GM12878 (cell line): Measurements from ENCODE around the gene ACAT2. TPM values are rescaled to one million over a fixed set of nuclear protein-coding genes. Genes with fewer than 3 reads are reported as not detected.

ENCODE experiments used
- ATF7 ChIP-seq: fragments of 450-650 bp; IDR thresholded peaks from 2 replicates; pipeline ENCODE4 v1.6.1; 2016; ENCODE audit warnings: low read depth, mild to moderate bottlenecking
- BCL3 ChIP-seq: IDR thresholded peaks from 2 replicates; pipeline ENCODE4 v1.6.1; 2011; ENCODE audit warnings: borderline replicate concordance, low read depth, mild to moderate bottlenecking, moderate library complexity, low read length; ENCODE audit not compliant: insufficient read depth, poor library complexity, severe bottlenecking
- BHLHE40 ChIP-seq, 2 experiments: fragments of 450-650 bp in 1 of 2; IDR thresholded peaks; 2 replicates each; pipeline ENCODE4 v1.6.1; 2011 to 2017; ENCODE audit warnings: low read depth in 2 of 2, borderline replicate concordance in 1 of 2, improper control_type of control experiment in 1 of 2, low read length in 1 of 2, mild to moderate bottlenecking in 1 of 2
- EED ChIP-seq: sonication (generic); IDR thresholded peaks from 2 replicates; pipeline ENCODE4 v1.6.1; 2016; ENCODE audit warnings: antibody characterized with exemption, low read depth
- HSF1 ChIP-seq: fragments of 150-350 bp; IDR thresholded peaks from 2 replicates; pipeline ENCODE4 v1.6.1; 2014; ENCODE audit warnings: mild to moderate bottlenecking, low read depth, low read length
- MLLT1 ChIP-seq: fragments of 450-650 bp; IDR thresholded peaks from 2 replicates; pipeline ENCODE4 v1.6.1; 2016; ENCODE audit warnings: mild to moderate bottlenecking
- NBN ChIP-seq: fragments of 450-650 bp; IDR thresholded peaks from 2 replicates; pipeline ENCODE4 v1.6.1; 2016
- NRF1 ChIP-seq: conservative IDR thresholded peaks from 2 replicates; pipeline ENCODE4 v1.6.1; 2011; ENCODE audit warnings: mild to moderate bottlenecking, low read depth, low read length, improper control_type of control experiment
- POLR2AphosphoS5 ChIP-seq: IDR thresholded peaks from 2 replicates; pipeline ENCODE4 v1.6.1; 2011; ENCODE audit warnings: mild to moderate bottlenecking, low read length, inconsistent platforms
- RBBP5 ChIP-seq: fragments of 200-600 bp; sonication (generic); conservative IDR thresholded peaks from 2 replicates; pipeline ENCODE4 v1.6.1; 2016
- RFX5 ChIP-seq: IDR thresholded peaks from 2 replicates; pipeline ENCODE4 v1.6.1; 2011; ENCODE audit warnings: low read depth, low read length, improper control_type of control experiment
- SIN3A ChIP-seq: IDR thresholded peaks from 2 replicates; pipeline ENCODE4 v1.6.1; 2012; ENCODE audit warnings: low read depth, low read length, improper control_type of control experiment
- SIX5 ChIP-seq: IDR thresholded peaks from 2 replicates; pipeline ENCODE4 v1.6.1; 2011; ENCODE audit warnings: mild to moderate bottlenecking, low read depth, low read length, moderate library complexity; ENCODE audit not compliant: severe bottlenecking
- TAF1 ChIP-seq: IDR thresholded peaks from 2 replicates; pipeline ENCODE4 v1.6.1; 2011; ENCODE audit warnings: mild to moderate bottlenecking, low read depth, low read length, borderline replicate concordance
- ZBED1 ChIP-seq: IDR thresholded peaks from 2 replicates; pipeline ENCODE4 v1.6.1; 2016; ENCODE audit warnings: borderline replicate concordance
- ZNF384 ChIP-seq: IDR thresholded peaks from 2 replicates; pipeline ENCODE4 v1.6.1; 2012; ENCODE audit warnings: low read depth, mild to moderate bottlenecking, low read length, improper control_type of control experiment, borderline replicate concordance
- ZZZ3 ChIP-seq: IDR thresholded peaks from 2 replicates; pipeline ENCODE4 v1.6.1; 2011; ENCODE audit warnings: low read depth; ENCODE audit not compliant: control insufficient read depth, insufficient read length
- polyA plus RNA-seq, 11 experiments: library from polyadenylated mRNA; depleted of rRNA in 4 of 11; unstranded in 6 of 11; stranded (reverse) in 5 of 11; fragments of >200 nt; fragmentation: Nextera tagmentation in 4 of 11; fragmentation: Illumina TruSeq in 1 of 11; extraction: Ambion mirVana in 4 of 11; extraction: Trizol in 1 of 11; gene quantifications; 1 replicate in 1 of 11; 2 replicates in 10 of 11; pipeline versions ENCODE4 v1.2.1 to v1.2.3, GENCODE V29; 2011 to 2016; ENCODE audit warnings: inconsistent platforms in 2 of 11, missing spikeins in 2 of 11, low read depth in 1 of 11
- total RNA-seq, 4 experiments: library from RNA; depleted of rRNA in 3 of 4; stranded (reverse); fragments of >200 nt in 3 of 4; fragmentation: Illumina TruSeq in 1 of 4; extraction: Trizol in 1 of 4; gene quantifications; 2 replicates each; pipeline versions ENCODE4 v1.2.1 to v1.2.3, GENCODE V29; 2013 to 2021
- TF ChIP-seq, protein P1 (sequence below): fragments of 450-650 bp; IDR thresholded peaks from 2 replicates; pipeline ENCODE4 v1.6.1; 2017; ENCODE audit warnings: antibody characterized with exemption, mild to moderate bottlenecking, moderate library complexity

The ACAT2 gene
- total and polyA plus RNA-seq, 10 of the 15 experiments (the other 5 are each of a cell fraction or from before 2014, with no cell fraction given): 87.9 to 257 (median 132) TPM

DNA sequence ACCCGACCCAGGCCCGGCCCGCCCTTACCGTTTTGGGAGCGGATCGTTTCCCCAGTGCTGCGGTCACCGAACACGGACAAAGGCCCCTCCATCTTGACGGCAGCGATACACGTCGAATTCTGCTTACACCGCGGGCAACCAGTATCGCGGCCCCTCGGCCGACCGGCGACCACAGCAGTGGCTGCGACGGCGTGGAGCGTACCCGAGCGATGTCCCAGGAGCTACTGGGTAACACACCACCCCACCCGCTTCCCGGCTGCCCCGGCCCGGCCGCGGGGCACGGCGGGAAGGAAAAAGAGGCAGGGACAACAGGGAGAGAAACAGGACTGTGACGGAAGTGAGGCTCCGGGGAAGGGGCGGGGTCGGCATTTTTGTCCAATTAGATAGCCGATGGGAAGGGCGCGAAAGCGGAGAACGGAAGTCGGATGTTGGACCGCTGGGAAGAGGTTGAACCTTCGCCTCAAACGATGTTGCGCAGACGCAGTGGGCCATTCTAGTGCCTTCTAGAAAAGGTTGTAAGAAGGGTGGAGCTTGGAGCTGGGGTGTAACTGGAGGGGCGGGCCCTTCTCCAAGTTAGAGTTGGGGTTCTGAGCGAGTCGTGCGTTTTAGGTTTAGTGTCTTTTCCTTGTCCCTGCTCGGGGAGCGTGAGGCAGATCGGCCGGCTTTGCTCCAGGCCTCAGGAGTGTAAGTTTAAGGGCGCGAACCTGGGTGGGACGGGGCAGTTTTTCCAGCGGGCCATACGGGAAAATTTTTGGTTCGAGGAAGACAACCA lies 27.7 kb downstream of the ACAT2 start, which contains the start of gene TCP1 (continued):
- TF ChIP-seq ZNF384 (no peak), NRF1 (peak; percentile 90), RBBP5 (no peak; the same call in 1 of the 2 replicates), ATF7 (peak; percentile 17; the same call in 1 of the 2 replicates), TAF1 (peak; percentile 96), NBN (peak; percentile 58), EED (peak; percentile 59), MLLT1 (peak; percentile 43; the same call in 1 of the 2 replicates), RFX5 (peak; percentile 29; the same call in 1 of the 2 replicates), POLR2AphosphoS5 (peak; percentile 95), ZBED1 (peak; percentile 52; the same call in 1 of the 2 replicates), SIN3A (peak; percentile 62; the same call in 1 of the 2 replicates), HSF1 (peak; percentile 100), ZZZ3 (no peak), BHLHE40 (IDR thresholded peaks at IDR 0.05; ENCODE audit: borderline replicate concordance in 1 of 2, low read depth in 2 of 2, low read length in 1 of 2) (0 out of 4 replicates have a peak, but pooled peaks of 1 of the 2 experiments have one; percentile 9), SIX5 (peak; percentile 34), BCL3 (no peak)
- TF ChIP-seq, protein P1, sequence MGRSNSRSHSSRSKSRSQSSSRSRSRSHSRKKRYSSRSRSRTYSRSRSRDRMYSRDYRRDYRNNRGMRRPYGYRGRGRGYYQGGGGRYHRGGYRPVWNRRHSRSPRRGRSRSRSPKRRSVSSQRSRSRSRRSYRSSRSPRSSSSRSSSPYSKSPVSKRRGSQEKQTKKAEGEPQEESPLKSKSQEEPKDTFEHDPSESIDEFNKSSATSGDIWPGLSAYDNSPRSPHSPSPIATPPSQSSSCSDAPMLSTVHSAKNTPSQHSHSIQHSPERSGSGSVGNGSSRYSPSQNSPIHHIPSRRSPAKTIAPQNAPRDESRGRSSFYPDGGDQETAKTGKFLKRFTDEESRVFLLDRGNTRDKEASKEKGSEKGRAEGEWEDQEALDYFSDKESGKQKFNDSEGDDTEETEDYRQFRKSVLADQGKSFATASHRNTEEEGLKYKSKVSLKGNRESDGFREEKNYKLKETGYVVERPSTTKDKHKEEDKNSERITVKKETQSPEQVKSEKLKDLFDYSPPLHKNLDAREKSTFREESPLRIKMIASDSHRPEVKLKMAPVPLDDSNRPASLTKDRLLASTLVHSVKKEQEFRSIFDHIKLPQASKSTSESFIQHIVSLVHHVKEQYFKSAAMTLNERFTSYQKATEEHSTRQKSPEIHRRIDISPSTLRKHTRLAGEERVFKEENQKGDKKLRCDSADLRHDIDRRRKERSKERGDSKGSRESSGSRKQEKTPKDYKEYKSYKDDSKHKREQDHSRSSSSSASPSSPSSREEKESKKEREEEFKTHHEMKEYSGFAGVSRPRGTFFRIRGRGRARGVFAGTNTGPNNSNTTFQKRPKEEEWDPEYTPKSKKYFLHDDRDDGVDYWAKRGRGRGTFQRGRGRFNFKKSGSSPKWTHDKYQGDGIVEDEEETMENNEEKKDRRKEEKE: no peak
